Activated CD4-positive, alpha-beta T cell treated with anti-CD3 and anti-CD28 coated beads, Interleukin-2, Interleukin-4, amounts not matched to agents 100 ng/mL and 50 ng/mL, durations not matched to agents 16 hours and 8 hours (primary cell): ENCODE data around the gene DNAJC27.
"Not testable (repeated sequence)": the region's sequence is repeated elsewhere in the genome, so short reads cannot be mapped to it uniquely, and the experiment has no call there.

Experiments
- DNase-seq: peaks from one replicate; pipeline ENCODE4 v3.0.0-alpha.2; 2020; ENCODE audit warnings: low spot score

Gene DNAJC27

DNA sequence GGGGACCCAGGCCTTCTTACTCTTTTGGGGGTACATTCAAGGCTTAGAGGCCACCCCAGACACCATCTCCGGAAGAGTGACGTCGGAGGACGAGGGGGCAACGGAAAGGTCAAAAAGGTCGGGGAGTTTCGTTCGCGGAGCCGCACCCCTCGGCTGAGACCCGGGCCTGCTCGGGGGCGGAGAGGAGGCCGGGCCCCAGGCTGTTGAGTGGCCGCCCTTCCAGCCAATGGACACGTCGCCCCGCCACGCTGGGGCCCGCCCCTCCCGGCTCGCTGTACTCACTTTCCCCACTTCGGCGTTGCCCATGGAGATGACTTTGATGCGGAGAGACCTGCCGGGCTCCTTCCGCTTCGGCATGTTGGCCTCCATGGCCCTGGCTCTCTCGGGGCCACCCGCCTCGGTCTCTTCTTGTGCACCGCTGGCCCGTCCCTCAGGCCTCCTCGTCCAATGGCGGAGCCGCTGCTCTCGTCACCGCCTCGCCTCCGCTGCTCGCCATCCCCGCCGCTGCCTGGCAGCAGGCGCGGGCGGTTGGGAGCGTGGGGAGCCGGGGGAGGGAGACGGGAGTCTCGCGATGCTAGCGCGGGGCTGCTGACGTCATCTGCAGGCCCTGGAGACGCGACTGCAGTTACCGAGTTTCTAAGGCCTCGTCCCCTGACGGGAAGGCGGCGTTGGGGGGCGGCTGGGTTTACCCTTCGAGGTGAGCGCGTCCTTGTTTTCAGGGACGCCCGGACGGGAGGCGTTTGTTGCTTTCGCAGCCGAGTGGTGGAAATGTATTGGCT is at the start of gene DNAJC27:
Gene DNAJC27 (minus strand): TSS at position 420 of the 779 bp plus-strand sequence. CDS start 51 bp downstream, at position 369.
- DNase-seq: peak; percentile 98

DNA sequence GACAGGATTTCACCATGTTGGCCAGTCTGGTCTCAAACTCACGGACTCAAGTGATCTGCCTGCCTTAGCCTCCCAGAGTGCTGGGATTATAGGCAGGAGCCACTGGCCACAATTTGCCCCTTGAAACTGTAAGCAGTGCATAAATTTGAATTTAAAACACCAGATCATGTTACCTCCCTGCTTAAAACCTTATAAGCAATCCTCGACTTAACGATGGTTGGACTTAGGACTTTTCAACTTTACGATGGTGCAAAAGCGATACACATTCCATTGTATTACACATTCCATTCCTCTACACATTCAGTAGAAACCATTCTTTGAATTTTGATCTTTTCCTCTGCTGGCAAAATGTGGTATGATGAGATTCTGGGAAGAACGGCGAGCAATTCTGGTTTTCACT is 46.9 kb upstream of the DNAJC27 start:
- DNase-seq: no peak

DNA sequence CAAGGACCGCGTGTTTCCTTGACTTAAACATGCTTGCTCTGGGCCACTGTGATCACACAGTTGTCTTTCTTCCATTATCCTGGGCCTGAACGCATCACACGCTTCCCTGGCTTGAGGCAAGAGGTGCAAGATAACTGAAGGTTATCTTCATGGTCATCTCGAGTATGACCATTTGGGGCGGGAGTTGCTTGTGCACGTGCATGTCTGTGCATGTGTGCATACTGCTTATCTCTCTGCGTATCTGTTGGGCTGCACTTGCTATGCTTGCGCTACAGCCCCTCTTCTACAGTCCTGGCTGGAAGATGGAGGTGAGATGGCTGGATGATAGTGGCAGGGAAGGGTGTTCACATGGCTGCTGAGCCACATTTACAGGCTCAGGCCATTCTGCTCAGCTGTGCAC is 42.9 kb upstream of the DNAJC27 start:
- DNase-seq: no peak

DNA sequence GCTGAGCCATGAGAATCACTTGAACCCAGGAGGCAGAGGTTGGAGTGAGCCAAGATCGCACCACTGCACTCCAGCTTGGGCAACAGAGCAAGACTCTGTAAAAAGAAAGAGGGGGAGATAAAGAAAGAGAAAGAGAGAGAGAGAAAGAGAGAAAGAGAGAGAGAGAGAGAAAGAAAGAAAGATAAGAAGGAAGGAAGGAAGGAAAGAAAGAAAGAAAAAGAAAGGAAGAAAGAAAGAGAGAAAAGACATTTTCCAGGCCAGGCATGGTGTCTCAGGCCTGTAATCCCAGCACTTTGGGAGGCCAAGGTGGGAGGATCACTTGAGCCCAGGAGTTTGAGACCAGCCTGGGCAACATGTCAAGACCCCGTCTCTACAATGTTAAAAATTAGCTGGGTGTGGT is 39.6 kb upstream of the DNAJC27 start:
- not testable (repeated sequence) for DNase-seq

DNA sequence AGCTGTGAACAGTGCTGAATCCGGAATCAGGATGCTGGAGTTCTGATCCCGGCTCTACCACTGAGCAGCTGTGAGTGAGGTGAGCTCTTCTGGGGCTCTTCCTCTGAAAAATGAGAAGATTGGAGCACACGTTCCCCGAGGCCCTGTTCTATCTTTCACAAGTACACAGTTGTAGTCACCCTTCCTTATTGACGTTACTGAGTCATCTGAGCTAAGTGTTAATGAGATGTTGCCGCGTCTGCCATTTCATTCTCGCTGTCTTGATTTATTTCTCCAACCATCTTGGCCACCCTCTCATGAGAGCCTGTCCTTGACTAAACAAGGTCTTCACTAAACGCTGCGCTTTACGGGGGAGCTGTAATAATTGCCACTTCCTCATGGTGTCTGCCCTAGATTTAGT is 38.2 kb upstream of the DNAJC27 start:
- DNase-seq: no peak

DNA sequence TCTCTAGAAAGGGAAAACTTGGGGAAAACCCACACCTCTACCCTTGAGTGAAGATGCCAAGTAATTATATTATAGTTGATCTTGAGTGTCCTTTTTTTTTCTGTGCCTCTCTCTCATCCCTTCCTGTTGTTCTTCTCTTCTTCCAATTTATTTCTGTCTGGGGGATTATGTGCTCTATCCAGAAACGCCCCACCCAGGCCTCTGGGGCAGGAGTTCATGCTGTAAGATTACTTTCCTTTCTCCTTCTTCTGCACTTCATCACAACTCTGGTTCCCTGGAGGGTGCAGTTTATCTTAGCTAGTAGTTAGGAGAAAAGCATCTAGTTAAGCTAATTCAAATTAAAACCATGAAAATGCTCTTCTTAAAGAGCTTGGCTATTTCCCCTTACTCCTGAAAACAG is 30.3 kb upstream of the DNAJC27 start:
- DNase-seq: no peak

DNA sequence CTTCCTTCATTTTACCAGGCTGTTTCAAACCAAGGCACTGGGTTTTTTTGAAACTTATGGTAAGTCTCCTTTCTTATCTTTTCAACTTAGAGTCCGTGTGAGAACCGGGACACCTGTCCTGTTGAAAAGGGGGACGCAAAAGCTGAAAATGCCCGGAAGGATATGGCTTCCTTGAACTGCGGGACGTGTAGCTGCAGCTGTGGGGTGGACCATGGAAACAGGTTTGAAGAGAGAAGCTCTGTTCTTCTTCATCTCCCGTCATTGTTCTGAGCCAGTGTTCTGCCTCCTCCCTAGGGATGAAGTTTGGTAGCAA is 29.5 kb upstream of the DNAJC27 start:
- DNase-seq: no peak

DNA sequence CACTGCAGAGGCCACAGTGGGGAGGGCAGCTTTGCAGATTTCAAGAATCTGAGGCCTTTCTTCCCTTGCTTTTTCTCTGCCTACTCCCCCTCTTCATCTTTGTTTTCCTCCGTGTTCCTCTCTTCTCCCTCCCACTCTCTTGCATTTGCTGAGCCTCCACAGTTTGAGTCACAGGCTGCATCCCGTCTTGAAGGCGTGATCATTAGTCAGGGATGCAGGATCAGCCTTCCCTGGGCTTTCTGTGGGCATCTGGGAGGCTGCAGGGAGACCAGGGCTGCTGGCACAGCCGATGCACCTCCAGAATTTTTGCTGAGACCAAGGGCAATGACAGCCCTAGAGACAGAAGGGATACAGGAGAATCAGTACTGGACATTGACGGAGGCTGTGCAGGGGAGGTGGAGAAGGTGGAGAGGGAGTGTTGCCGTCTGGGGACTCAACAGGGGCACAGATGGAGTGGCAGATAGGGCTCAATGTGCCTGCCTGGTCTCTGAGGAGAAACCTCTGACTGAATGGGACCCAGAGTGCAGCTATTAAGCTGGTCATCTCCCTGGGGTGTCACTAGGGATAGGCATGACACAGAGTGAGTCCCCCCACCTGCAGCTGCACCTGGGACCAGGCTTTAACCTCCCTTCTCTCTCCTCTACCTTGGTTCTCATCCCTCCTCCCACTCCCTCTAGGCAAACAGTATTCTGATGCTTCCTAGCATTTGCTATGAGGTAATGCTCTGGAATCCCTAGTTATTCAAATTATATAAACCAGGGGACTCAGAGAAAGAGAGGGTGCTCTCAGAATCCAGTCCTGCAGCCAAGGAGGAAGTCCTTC is 29.0 kb upstream of the DNAJC27 start:
- no peak for DNase-seq

DNA sequence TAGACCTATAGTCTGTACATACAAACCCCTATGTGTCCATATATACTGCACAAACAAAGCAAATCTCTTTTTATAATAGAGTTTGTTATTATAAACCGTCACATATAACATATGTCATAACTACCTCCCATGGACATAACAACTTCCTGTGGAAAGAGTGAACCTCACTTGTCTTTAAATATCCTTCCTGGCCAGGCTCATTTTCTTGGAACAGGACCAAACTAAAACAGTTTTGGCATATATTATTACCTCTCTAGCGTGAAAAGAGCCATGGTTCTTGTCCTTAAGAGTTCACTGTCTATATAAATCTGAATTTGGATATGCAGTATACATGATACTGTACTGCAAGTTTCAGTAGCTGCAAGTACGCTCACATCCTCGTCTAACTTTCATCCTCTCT is 28.3 kb upstream of the DNAJC27 start:
- no peak for DNase-seq

DNA sequence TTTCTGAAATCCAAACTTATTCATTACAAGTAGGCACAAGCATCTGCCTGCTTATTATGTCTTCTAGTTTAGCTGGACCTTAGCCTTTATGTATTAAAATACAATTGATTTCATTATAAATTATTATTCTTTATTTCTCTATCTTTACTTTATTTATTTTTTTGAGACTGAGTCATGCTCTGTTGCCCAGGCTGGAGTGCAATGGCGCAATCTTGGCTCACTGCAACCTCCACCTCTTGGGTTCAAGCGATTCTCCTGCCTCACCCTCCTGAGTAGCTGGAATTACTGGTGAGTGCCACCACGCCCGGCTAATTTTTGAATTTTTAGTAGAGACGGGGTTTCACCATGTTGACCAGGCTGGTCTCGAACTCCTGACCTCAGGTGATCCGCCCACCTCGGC is 27.3 kb upstream of the DNAJC27 start:
- DNase-seq: not testable (repeated sequence)

DNA sequence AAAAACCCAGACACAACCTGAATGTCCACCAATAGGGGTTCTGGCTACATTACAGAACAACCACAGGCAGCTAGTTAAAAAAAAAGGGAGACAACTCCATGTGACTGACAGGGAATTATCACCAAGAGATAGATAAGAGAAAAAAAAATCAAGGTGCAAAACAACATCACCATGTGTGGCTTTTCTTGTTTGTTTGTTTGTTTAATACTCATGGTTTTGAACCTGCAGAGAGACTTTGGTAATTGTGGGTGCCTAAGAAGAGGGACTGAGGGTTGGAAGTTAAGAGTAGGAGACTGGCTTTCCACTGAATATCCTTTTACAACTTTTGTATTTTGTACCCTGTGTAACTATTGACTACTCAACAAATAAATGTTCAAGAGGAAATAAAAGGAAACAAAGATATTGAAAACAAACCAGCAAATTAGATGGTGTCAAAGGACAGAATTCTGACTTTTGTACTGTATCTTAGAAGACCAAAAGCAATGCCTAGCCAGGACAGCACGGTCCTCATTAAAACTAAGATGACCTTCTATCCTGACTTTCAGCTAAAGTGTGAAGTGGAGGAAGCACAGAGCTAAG is 22.5 kb upstream of the DNAJC27 start:
- no peak for DNase-seq

DNA sequence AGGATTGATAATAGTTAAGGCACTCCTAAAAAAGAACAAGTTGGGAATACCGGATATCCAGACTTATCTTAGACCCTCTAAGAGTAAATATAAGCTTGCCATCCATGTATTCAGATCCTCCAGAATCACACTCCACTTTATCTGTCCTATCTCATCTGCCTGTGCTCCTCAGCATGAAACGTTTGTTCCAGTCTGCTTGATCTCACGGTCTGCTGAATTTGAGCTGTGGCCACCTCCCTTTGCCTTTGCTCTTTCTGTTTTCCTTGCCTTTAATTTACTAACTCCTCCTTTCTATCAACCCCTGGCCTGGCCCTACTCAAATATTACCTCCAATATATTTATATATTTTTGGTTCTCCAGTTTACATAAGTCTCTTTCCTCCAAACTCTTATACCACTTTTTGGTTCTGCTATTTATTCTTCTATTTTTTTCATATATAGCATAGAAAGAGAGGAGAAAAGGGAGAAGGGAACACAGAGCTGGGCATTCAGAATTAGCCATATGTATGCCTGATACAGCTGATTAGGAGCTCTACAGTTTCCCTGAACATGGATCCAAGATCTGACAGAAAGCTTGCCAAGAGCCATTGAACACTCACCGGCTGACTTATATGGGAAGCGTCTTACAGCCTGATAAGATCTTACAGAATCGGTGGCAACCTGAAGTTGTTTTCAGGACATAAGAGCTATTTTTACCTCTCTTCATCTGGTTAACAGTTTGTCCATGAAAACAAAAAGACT is 21.8 kb upstream of the DNAJC27 start:
- no peak for DNase-seq

DNA sequence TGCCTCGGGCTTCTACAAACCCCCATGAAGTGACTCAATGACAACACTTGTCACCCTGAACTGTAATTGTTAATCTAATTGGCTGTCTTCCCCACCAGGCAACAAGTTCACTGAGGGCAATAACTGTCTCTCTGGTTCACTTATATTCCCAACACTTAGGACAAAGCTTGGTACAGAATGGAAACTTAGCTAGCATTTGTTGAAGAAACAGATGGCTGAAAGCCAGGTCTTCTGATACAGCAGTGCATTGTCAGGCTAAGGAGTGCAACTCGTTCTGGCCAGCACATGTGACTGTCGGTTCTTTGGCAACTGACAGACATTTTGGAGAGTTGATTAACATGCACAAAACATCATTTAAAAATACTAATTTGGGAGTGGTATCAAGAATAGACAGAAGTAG is 14.6 kb upstream of the DNAJC27 start:
- no peak for DNase-seq

DNA sequence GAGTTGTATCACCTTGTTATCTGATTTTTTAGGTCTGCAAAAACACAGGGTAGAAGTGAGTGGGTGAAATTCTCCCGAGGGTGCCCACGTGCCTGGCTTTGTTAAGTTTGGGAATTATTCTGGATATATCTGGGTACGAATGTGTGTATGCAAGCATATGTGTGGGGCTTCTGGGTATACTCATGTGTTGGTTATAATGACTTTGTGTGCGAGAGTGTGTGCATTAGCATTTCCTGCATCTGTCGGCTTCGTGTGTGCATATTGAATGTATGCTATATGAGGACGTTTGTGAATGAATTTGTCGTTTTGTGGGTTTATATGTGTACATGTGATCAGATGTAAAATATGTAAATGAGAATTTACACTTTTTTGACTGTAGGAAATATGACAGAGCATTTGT is 13.8 kb upstream of the DNAJC27 start:
- no peak for DNase-seq

DNA sequence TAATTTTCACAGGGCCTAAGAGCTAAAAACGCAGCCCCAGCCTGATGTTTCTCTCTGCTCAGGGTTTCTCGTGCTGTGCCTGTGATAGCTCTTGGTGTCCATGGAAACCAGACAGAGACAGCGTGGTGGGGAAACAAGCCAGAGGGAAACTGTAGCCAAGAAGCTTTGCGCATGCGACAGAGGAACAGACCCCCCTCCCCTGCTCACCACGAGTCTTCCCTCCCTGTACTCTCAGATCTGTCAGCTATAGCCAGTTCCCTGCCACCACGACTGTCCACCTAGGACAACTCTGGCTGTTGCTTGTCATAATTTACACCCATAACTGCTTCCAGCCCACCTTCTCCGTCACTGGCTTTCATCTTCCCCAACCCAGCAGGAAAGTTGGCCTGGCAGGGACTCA is 13.2 kb upstream of the DNAJC27 start:
- DNase-seq: no peak

DNA sequence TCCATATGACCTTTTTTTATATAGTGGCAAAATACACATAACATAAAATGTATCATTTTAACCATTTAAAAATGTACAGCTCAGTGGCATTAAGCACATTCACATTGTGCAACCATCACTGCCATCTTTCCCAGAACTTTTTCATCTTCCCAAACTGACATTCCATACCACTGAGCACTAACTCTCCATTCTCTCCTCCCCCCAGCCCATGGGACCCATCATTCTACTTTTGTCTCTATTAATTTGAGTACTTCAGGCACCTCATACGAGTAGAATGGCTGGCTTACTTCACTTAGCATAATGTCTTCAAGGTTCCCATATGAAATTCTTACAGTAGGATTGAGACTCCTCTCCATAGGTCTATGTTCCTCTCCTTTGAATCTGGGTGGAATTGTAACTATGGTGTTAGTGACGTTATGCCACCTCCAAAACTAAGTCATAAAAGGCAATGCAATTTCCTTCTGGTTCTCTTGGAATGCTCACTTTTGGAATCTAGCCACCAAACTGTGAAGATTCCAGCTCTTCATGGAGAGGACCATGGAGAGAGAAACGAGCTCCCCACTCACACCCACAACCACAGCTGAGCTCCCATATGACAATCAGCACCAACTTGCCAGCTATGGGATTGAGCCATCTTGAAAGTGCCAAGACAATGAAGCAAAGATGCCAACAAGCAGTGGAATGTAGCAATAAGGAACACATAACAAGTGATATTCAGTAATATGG is 9.8 kb upstream of the DNAJC27 start:
- no peak for DNase-seq

DNA sequence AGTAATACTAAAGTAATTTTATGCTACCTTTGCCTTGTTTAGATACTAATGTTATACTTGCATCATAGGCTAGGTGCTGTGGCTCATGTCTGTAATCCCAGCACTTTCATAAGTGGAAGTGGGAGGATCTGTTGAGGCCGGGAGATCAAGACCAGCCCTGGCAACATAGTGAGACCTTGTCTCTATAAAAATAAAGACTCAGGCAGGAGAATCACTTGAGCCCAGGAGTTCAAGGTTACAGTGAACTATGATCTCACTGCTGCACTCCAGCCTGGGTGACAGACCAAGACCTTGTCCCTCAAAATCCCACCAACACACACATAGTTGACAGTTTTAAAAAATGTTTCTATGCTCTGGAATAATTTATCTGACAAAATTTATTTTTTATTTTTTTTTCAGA is 6.9 kb upstream of the DNAJC27 start:
- DNase-seq: no peak

DNA sequence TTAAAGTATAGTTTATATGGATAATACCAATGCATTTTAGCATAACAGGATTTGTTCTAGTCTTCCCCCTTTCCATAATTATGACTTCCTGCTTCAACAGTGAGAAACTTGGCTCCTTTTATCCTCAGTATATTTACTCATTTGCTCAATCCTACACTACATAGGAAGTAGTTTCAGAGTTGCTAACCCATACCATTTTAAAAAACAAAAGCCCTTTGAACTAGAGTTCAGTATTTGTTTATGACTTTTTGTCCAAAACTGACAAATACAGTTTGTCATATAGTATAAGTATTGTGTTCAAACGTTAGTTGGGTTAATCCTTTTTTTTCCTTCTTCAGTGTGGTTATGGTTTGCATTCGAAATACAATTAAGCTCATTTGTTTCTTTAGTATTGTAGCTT is 5.9 kb upstream of the DNAJC27 start:
- no peak for DNase-seq

DNA sequence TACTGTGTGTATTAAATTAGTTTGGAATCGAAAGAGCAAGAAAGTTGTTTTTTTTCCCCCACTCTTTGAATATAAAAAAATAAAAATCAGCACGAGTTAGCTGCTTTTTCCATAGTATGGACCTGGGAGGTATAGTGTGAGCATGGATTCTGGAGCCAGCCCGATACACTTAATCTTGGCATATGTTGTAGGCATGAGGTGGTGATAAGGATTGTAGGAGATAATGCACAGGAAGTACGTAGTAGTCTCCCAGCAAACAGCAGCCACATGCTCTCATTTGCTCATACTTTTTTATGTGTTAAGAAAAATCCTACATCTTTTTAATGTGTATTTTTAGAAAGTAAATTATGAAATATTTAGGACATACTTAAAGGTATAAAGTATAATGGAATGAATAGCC is 2.1 kb upstream of the DNAJC27 start:
- DNase-seq: no peak

DNA sequence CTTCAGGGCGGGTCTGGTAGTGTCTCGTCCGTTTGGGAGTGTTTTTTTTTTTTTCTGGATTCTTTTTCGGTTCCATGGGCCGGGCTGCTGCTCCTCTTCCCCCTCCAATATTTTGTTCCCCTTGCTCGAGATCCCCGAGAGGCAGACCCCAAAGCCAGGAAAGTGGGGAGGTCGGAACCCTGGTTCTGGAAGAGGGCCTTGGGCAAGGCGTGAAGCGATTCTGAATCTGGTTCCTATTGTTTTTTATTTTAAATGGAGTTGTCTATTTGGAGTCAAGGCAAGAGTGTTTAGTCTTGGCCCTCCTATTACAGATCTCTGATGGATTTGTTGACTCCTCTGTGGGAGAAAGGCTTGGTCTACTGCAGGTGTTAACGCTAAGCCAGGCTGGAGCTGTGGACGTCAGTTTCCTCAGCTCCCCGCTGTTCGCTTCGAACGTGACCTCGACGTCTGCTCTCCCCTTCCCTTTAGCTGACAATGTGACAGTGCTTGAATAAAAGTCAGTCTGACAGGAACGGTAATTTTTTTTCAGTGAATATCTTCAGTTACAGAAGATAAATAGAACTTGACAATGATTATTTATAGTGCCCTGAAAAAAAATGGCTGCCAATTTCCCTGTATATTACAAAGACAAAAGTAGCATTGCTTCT is 683 bp upstream of the DNAJC27 start:
- peak; percentile 40 for DNase-seq

DNA sequence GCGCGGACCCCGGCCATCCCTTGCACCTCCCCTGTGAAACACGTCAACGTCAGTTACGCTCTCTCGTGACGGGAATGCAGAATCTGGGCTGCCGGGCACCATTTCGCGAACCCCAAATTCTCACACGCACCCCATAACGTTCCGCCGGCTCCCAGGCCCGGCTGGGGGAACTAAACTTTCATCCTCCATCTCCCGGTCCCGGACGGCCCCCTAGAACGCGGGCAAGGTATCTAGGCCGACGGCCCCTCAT is 544 bp downstream of the DNAJC27 start:
- peak; percentile 27 for DNase-seq
